Ishikawa (cell line): Measurements from ENCODE around the gene S100A14.

Experiments used
- CREB1 ChIP-seq: IDR thresholded peaks from 2 replicates; pipeline ENCODE4 v1.6.1; 2012; ENCODE audit warnings: low read depth
- RAD21 ChIP-seq: IDR thresholded peaks from 2 replicates; pipeline ENCODE4 v1.6.1; 2012; ENCODE audit warnings: low read depth

DNA sequence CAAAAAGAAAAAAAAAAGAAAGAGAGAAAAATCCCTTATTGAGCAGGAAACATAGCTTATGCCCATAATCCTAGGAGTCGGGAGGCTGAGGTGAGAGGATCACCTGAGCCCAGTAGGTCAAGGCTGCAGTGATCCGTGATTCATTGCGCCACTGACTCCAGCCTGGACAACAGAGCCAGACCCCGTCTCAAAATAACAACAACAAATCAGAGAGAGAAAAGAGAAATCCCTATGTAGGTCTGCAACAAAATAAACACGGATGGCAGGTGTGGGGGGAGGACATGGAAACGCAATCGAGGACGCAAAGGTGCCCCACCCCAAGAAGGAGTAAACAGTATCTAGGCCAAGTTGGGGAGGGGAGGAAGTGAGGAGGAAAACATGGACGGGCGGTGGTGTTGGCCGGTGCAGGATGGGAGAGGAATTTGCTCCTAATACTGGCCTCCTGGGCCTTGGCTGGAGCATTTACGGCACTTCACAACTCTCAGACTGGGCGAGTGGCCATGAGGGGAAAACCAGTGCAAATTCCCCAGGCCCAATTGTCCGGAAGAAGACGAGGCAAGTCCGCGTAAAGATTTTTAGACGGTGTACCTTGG, 17.1 kb upstream of the S100A14 start:
- TF ChIP-seq RAD21, result no peak
- TF ChIP-seq CREB1, result no peak
